Activated CD4-positive, alpha-beta T cell treated with anti-CD3 and anti-CD28 coated beads for 48 hours (primary cell): ENCODE data around the gene KIF11.
"Not testable (repeated sequence)": the region's sequence is repeated elsewhere in the genome, so short reads cannot be mapped to it uniquely, and the experiment has no call there.

Experiments used
- DNase-seq: peaks from one replicate; pipeline ENCODE4 v3.0.0-alpha.2; 2020

KIF11 gene

DNA sequence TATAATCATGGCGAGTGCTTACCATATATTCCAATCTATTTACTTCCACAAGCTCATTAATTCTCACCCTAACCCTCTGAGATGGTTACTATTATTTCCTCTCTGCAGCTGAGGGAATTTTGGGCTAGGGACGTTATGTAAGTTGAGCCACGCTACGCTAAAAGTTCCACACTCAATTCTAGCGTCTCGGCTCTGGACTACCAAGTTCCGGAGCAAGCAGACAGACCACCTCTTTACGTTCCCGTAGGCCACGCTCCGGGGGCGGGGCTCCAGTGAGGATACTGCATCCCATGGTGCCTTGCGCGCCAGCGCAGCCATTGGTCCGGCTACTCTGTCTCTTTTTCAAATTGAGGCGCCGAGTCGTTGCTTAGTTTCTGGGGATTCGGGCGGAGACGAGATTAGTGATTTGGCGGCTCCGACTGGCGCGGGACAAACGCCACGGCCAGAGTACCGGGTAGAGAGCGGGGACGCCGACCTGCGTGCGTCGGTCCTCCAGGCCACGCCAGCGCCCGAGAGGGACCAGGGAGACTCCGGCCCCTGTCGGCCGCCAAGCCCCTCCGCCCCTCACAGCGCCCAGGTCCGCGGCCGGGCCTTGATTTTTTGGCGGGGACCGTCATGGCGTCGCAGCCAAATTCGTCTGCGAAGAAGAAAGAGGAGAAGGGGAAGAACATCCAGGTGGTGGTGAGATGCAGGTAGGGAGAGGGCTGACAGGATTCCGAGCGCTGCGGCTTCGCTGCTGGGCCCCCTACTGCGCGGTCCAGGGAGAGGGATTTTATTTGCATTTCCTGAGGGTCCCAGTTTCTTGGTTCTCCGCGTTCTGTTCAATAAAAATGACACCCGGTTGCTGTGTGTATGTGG is at the start of gene KIF11:
Gene KIF11 (plus strand): TSS at position 370 of the 858 bp plus-strand sequence. CDS start 246 bp downstream, at position 616.
- DNase-seq: peak; percentile 99

DNA sequence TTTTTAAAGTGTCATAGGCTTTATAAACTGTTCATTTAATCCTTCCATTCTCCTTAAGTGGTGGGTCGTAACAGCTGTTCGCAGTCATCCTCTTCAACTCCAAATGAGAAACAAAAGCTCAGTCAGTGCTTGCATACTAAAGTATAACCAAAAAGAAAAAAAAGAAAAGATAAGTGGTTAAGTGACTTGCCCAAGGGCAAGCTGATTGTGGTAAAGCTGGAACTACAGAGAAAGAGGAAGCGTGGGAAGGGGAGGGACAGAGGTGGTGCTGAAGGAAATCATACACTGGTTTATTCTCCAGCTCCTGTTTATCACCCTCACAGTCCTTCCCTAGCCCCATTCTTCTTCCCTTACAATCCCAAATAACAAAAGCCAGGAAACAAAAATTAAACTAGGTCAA is 48.6 kb upstream of the KIF11 start:
- DNase-seq: no peak

DNA sequence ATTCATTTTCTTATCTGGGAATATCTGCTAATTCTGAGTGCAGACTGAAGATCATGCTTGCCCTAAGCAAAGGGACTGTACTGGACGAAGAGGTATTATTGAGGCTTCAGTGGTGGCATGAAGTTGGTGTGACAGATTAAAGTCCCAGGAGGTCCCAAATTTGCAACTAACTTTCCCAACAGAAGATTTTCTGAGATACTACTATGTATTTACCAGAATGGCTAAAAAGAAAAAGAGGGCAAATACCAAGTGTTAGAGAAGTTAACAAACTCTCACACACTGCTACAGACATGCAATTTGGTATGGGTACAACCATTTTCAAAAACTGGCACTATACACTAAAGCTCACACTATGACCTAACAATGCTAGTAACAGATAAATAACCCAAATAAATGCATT is 47.4 kb upstream of the KIF11 start:
- no peak for DNase-seq

DNA sequence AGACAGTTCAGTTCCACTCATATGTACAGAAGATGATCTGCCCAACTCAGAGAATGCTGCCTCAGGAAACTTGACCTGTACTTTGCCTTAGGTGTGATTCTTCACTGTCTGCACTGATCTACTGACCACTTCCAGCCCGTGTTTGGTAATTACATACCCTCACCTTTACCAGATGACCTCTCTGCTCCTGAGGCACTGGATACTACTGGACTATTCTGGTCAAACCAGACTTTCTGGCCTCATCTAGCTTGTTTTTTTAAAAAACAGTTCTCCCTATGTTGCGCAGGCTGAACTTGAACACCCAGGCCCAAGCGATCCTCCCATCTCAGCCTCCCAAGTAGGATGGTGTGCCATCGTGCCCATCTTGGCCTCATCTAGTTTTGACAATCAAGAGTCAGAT is 45.3 kb upstream of the KIF11 start:
- DNase-seq: no peak

DNA sequence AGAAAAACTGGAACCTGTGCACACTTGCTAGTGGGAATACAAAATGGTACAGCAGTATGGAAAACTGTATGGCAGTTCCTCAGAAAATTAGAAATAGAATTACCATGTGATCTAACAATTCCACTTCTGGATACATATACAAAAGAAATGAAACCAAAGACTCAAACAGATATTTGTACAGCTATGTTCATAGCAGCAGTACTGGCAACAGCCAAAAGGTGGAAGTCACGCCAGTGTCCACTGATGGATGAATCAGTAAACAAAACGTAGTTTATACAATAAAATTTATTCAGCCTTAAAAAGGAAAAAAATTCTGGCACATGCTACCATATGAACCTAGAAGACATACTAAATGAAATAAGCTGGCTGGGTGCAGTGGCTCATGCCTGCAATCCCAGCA is 42.0 kb upstream of the KIF11 start:
- no peak for DNase-seq

DNA sequence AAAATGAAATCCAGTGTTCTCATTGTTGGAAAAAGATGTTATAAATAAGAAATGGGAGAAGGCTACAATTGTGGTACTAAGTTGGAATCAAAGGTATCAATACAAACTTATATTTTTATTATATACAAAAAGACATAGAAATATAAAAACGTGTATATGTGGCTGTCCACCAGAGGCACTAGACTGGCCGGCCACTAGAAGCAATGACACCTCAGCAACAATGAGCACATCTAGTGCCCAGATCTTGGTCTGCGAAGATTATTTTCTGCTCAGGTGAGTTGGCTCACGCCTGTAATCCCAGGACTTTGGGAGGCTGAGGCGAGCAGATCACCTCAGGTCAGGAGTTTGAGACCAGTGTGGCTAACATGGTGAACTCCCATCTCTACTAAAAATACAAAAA is 40.6 kb upstream of the KIF11 start:
- peak; percentile 9 for DNase-seq

DNA sequence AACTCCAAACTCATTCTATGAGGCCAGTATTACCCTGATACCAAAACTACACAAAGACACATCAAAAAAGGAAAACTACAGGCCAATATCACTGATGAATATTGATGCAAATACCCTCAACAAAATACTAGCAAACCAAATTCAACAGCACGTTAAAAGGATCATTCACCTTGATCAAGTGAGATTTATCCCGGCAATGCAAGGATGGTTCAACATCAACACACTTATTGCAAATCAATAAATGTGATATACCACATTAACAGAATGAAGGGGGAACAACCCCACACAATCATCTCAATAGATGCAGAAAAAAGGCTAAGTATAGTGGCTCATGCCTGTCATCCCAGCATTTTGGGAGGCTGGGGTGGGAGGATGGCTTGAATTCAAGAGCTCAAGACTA is 39.0 kb upstream of the KIF11 start:
- no peak for DNase-seq

DNA sequence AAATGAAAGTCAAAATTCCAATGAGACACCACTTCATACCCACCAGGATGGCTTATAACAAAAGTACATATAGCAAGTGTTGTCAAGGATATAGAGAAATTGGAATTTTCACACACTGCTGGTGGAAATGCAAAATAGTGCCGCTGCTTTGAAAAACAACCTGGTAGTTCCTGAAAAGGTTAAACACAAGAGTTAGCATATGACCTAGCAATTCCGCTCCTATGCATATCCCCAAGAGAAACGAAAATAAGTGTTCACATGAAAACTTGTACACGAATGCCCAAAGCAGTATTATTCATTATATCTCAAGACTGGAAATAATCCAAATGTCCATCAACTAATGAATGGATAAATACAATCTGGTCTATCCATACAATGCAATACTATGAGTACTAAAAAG is 33.9 kb upstream of the KIF11 start:
- DNase-seq: no peak

DNA sequence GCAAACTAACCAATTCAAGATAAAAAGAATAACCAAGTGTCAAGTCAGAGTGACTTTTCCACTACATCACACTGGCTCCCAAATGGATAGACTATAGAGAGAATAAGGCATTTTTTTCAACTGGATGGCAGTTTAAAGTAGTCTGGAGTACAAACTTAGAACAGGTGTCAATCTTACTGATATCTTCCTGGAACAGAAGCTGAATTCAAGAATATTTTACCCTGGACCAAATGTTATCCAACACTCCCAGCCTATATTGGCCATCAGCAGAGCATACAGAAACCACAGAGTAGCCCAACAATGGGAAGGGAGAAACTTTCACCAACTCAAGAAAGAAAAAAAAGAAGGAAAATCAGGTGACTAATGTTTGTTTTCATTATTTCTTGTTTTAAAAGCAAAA is 30.5 kb upstream of the KIF11 start:
- no peak for DNase-seq

DNA sequence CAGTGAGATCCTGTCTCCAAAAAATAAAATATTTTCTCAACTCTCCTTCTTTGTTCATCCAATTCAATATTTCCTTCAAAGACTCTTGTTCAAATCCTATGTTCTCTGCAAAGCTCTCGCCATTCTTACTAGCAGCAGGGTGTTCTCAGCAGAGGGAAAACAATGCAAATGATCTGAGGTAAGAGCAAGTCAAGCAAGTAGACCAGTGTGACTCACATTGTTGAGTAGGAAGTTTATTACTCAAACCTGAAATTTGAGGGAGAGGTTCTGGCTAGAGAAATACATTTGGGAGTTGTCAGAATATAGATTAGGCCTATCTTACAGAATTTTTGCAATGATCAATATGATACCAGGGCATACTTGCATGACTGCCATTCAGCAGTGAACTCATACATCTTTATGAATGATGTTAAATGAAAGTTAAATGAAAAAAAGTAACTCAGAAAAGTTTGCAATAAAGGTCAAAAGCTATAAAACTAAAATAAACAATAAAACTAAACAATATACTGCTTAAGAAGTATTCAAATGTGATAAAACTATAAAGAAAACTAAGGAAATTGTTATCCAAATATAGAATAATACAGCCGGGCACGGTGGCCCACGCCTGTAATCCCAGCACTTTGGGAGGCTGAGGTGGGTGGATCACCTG is 24.9 kb upstream of the KIF11 start:
- no peak for DNase-seq

DNA sequence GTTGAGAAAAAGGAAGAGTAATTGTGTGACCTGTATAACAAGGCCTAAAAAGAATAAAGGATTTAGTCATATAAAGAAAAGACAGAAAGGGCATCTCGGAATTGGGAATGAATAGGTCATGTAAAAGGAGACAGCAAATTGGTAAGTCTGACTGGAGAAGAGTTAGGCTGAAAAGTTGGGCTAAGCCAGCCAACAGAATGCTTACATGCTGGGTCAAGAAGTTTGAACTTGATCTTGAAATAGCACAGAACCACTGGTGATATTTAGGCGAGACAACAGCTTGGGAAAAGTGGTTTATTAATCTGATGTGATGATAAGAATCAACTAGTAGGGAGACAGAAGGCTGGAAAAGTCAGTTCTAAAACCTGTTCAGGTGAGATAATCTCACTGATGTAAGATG is 23.9 kb upstream of the KIF11 start:
- no peak for DNase-seq

DNA sequence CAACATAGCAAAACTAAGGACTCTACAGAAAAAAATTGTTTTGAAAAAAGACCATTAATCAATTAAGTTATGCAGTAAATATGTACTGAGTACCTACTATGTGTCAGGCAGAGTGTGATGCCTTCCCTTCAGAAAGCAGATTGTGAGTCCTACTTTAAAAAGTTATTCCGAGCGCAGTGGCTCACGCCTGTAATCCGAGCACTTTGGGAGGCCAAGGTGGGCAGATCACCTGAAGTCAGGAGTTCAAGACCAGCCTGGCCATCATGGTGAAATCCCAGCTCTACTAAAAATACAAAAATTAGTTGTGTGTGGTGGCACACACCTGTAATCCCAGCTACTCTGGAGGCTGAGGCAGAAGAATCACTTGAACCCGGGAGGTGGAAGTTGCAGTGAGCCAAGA is 23.3 kb upstream of the KIF11 start:
- not testable (repeated sequence) for DNase-seq

DNA sequence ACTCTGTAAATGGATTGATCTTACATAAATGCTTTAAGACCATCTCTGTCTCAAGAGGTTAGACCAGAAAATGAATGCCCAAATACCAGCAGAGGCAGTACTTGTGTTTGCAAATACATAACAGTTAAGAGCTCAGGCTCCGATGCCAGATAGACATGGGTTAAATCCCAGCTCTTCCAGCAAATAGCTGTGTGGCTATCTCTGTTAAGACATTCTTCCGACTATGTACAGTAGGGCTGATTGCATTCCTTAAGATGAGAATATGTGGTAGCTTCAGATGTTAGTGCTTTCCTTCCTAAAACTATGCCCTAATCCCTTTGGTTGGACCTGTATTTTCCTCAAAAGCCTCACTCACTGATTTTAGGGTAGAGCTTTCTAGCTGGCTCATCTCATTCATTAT is 21.3 kb upstream of the KIF11 start:
- DNase-seq: no peak

DNA sequence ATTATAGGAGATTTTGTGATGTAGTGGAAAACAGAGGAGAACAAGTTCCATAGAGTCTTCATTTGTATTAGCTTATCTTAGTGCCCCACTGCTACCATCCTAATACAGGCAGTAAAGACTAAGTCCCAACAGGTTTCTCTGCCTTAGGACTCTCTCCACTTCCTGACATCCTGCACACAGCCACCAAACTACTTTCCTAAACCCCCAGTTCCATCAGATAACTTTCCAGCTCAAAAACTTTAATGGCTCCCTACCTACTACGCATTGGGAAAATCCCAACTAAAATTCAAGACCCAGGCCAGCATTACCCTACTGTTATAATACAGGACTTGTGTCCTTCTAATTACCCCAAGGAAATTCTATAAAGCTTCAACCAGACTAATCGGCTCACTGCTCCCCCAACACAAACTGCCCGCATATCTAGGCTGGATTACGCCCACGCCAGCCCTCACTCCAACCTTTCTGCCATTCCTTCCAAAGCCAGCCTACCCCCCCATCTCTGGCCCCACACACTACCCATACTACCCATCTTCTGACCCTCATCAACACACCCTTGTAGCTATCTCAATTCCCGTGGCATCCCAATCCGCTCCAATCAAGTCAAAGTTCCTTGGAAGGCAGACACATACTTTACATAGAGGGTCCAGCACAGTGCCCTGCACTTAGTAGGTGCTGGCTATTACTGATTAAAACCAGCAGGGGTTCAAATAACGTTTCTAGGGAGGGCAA is 20.4 kb upstream of the KIF11 start:
- no peak for DNase-seq

DNA sequence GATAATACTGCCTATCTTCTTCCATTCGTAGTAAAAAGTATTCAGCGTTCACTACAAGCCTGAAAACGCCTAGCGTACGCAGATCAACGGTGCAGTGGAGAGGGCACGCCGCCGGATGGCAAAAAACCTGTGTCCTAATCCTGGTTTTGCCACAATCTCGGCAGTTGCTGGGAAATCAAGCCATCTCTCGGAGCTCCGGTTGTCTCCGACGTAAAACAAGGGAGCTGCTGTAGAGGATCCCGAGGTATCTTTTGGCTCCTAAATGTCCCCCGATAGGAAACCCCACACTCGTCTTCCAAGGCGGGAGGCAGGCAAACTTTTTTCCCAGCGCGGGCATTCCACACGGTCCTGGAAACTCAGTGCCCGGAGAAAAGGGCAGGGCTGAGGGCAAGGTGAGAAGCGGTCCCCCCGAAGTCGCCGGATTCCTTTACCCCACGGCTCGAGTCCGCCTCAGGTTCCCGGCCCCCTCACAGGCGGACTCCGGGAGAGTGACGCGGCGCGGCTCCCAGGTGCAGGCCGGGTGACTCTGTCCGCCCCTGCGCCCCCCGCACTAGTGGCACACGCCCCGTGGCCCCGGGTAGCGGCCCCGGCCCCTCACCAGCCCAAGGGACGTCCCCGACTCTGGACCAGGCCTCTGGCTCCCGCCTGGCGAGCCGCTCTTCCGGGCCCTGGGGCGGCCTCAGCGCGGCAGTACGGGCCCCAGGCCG is 19.7 kb upstream of the KIF11 start:
- peak; percentile 62 for DNase-seq

DNA sequence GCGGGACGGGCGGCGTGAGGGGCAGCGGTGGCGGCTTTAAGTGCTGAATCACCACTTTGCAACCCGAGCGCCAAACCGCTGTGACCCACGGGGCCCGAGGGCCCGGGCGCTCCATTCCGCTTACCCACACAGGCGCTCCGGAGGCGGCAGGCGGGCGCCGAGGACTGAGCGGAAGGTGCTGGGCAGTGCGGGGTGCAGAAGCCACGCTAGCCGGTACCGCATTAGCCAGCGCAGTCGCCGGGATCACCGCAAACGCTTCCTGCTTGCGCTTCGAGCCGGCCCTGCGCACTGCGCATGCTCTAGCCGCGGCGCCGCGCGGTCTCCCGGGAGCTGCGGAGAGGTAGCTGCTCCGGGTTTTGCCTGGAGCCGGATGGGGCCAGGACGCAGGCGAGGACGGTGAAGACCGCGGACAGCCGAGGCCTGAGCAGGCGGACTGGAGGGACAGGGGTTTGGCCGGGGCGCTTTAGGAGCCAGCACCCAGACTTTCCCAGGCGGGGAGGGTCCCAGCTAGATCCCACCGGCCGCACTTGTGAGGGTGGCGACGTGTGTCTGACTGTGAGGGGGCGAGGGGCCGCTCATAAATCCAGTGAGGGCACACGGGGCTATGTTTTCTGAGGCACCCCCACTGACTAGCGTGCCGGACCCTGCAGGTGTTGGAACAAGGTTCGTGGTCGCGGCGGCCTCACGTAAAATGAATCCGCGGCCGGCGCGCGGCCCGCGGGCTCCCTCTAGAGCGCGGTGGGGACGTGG is 19.0 kb upstream of the KIF11 start, which contains the start of gene IDE:
Gene IDE (minus strand): TSS at position 296 of the 750 bp plus-strand sequence. CDS start 74 bp downstream, at position 222.
- peak; percentile 87 for DNase-seq

DNA sequence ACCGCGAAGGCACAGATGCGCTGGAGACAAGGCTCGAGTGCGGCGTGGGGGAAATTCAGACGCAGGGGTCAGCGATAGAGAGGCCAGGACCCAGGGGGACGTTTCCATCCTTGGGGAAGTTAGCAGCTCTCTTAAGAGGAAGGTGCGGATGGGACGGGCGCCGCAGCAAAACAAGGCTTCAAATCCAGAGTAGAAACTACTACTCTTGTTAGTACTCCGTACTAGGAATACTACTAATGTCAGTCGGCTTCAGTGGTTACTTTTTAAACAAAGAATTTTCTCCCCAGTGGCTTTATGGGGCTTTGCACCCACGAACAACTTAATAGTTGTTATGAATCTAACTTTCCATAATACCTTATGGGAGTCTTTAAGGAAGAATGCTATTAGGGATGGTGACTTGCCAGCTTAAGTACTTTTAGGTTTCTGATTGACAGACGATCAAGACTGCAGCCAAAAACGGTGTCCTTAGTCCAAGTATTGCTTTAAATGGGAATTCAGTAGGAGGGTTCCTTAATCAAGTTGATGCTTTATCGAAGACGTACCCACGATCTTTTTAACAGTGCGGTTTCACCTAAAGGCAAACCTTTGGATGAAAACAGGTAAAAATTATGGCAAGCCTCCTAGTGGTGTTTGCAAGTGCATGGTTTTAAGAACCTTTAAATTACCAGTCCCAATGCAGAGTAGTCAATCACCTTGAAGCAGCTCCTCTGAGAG is 18.2 kb upstream of the KIF11 start:
- no peak for DNase-seq

DNA sequence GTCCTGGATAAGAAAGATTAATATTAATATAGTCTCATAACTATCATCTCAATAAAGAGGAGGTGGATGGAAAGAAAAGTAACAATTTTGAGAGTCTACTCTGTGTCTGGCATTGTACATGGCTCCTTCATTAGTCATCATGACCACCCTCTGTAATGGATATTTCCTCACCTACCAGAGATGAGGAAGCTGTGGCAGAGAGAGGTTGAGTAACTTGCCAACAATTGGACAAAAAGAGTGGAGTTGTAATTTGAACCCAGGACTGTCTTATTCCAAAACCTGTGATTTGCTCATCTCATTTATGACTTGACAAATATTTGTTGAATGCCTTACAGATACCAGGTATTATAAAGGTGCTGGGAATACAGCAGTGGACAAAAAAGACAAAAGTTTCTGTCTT is 17.0 kb upstream of the KIF11 start:
- DNase-seq: no peak

DNA sequence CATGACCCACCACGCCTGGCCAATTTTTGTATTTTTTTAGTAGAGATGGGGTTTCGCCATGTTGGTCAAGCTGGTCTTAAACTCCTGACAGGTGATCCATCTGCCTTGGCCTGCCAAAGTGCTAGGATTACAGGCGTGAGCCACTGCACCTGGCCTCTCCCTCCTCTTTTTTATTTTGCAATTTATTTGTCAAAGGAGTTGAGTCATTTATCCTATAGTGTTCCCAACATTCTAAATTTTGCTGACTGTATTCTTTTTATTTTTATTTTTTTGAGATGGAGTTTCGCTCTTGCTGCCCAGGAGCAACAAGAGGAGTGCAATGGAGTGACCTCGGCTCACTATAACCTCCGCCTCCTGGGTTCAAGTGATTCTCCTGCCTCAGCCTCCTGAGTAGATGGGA is 10.6 kb upstream of the KIF11 start:
- DNase-seq: not testable (repeated sequence)

DNA sequence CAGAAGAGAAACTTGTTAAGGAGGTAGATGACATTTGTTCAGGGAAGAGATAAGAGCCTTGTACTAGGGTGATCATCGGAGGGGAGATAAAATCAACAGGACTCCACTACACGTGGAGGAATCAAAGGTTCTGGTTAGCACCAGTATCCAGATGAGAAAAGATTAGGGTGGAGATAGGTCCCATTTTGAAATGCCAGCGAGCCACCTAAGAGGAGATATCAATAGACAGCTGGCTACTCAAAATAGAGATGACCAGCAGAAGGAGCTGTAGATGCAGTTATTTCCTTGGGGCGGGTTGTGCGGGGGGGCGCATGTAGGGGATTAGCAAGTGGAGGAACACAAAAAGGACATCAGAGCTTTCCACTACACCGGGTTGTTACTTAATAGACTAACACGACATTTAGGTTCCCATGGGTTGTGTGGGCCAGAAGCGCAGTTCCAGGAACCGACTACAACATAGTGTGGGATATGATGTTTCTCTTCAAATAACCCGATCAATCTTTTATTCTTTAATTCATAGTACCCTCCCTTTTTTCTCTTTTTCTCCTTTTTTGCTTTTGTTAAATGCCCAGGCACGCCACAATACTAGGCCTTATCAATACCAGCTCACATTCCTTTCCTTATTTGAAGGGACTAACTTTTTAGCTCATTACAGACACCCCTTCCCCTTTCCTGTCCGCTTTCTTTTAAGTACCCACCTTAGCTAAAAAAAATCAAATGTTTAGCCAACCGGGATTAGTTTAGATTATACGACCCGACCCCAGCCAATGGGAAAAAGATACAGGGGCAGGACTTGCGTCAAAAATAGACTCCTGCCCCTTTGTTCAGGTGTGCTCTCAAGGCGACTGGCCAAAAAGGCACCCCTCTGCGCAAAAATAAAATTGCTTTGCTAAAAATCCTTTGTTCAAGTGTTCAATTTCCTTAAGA is 2.0 kb upstream of the KIF11 start:
- peak; percentile 23 for DNase-seq
